ENCODE results near the gene MKNK1. TPM values are rescaled to one million over a fixed set of nuclear protein-coding genes. Genes with fewer than 3 reads are reported as not detected.

The MKNK1 gene
- polyA plus RNA-seq, 1 donor (not counting 4 experiments of a cell fraction or from before 2014, with no cell fraction given) = 55.7 TPM

DNA sequence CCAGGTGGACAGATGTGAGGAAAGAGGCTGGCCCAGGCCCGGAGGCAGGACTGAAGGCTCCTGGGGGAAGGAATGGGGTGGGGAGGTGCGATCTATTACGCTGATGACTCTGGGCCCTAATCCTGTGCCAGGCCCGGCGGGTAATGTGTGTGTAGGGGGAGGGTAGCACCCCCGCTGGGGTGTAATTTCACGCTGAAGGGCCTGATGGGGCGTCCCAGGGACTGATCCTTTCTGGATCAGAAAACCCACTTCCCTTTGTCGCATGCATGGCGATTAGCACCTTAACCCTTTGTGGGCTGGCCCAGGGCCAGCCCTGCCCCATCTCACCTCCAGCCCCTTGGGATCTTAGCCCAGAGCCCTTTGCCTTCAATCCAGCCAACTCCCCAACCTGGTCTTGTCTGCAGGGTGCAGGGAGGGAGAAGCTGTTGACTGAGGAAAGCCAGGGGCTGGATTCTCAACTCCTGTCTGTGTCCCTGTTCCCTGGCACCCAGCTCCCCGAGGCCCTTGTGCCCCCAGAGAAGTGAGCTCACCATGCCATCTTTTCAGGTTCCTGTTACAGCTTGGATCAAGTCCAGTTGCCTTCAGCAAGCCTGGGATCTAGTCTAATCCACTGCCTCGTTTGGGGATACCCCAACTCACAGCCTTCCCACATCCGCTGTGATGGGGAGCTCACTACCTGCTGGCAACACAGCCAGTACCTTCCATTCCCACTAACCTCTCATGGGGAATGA lies 78.7 kb downstream of the MKNK1 start:
- no peak overlapping the region for H2AFZ ChIP-seq (ENCODE audit: control insufficient read depth, low read length)
- H3K27me3 ChIP-seq (ENCODE audit: control insufficient read depth, extremely low read depth, insufficient read depth, low read length) = peaks cover 9% of the 10 kb centered on the region
- dilution Hi-C loops (cut with MboI; ENCODE audit: extremely low pct_ligation_motif_present, low sequenced_read_pairs) = no loop called here
- FAIRE-seq (no peak), DNase-seq (ENCODE audit: low read depth, low spot score) (no peak)
- no peaks in the 10 kb centered on the region for H4K20me1 ChIP-seq (ENCODE audit: control insufficient read depth, extremely low read depth, insufficient read depth, low read length)
- no peaks in the 10 kb centered on the region for H3K36me3 ChIP-seq (ENCODE audit: control insufficient read depth in 2 of 2, extremely low read depth in 1 of 2, insufficient read depth in 2 of 2, low read length in 2 of 2)
- no peak overlapping the region for H3K4me2 ChIP-seq (ENCODE audit: control insufficient read depth, extremely low read depth, insufficient read depth, low read depth, low read length)
- no peaks in the 10 kb centered on the region for H3K79me2 ChIP-seq (ENCODE audit: control insufficient read depth, insufficient read depth, low read length)
- H3K9me1 ChIP-seq (ENCODE audit: control insufficient read depth, extremely low read depth, insufficient read depth, low read length) = no peaks in the 10 kb centered on the region
- no peaks in the 10 kb centered on the region for H3K9me3 ChIP-seq (ENCODE audit: control insufficient read depth, low read depth, low read length)
- no peak overlapping the region for H3K4me3 ChIP-seq (ENCODE audit: control insufficient read depth in 2 of 3, extremely low read depth in 1 of 3, insufficient read depth in 2 of 3, low read depth in 1 of 3, low read length in 3 of 3)
- H3K27ac ChIP-seq (ENCODE audit: control insufficient read depth, insufficient read depth, low read length) = no peak overlapping the region
- TF ChIP-seq EZH2 (IDR thresholded peaks at IDR 0.05; ENCODE audit: low read length) = no peak
- TF ChIP-seq, protein P1, sequence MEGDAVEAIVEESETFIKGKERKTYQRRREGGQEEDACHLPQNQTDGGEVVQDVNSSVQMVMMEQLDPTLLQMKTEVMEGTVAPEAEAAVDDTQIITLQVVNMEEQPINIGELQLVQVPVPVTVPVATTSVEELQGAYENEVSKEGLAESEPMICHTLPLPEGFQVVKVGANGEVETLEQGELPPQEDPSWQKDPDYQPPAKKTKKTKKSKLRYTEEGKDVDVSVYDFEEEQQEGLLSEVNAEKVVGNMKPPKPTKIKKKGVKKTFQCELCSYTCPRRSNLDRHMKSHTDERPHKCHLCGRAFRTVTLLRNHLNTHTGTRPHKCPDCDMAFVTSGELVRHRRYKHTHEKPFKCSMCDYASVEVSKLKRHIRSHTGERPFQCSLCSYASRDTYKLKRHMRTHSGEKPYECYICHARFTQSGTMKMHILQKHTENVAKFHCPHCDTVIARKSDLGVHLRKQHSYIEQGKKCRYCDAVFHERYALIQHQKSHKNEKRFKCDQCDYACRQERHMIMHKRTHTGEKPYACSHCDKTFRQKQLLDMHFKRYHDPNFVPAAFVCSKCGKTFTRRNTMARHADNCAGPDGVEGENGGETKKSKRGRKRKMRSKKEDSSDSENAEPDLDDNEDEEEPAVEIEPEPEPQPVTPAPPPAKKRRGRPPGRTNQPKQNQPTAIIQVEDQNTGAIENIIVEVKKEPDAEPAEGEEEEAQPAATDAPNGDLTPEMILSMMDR (optimal IDR thresholded peaks at IDR 0.05 in 1 of 3, IDR thresholded peaks at IDR 0.05 in 1 of 3, conservative IDR thresholded peaks at IDR 0.05 in 1 of 3; ENCODE audit: extremely low read depth in 1 of 3, insufficient read depth in 2 of 3, low read length in 3 of 3) = no peak
- H3K4me1 ChIP-seq (ENCODE audit: control insufficient read depth, extremely low read depth, insufficient read depth, low read length) = peaks cover 37% of the 10 kb centered on the region
- no peak overlapping the region for H3K9ac ChIP-seq (ENCODE audit: control insufficient read depth, extremely low read depth, insufficient read depth, low read length)

DNA sequence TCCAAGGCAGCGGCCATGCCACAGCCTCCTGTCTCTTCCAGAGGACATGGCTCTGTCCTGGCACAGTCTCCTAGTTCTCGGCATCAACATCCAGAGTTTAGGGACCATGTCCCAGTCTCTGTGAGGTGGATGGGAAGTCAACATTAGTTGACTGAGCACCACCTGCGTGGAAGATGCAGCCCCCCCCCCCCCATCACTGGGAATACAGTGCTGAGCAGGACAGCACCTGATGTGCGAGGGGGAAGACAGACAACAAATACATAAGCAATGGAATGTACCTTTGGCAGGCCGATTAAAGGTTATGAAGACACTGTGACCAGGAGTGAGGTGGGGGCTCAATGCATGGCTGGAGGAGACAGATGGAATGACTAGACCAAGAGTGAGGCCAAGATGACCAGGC lies 79.2 kb downstream of the MKNK1 start:
- Histone ChIP-seq H3K9me3 (ENCODE audit: control insufficient read depth, low read depth, low read length) (no peaks in the 10 kb centered on the region), H2AFZ (ENCODE audit: control insufficient read depth, low read length) (no peak overlapping the region), H3K27me3 (ENCODE audit: control insufficient read depth, extremely low read depth, insufficient read depth, low read length) (peaks cover 9% of the 10 kb centered on the region), H3K4me1 (ENCODE audit: control insufficient read depth, extremely low read depth, insufficient read depth, low read length) (peaks cover 42% of the 10 kb centered on the region), H3K4me3 (ENCODE audit: control insufficient read depth in 2 of 3, extremely low read depth in 1 of 3, insufficient read depth in 2 of 3, low read depth in 1 of 3, low read length in 3 of 3) (no peak overlapping the region), H3K4me2 (ENCODE audit: control insufficient read depth, extremely low read depth, insufficient read depth, low read depth, low read length) (no peak overlapping the region), H4K20me1 (ENCODE audit: control insufficient read depth, extremely low read depth, insufficient read depth, low read length) (no peaks in the 10 kb centered on the region), H3K27ac (ENCODE audit: control insufficient read depth, insufficient read depth, low read length) (no peak overlapping the region), H3K79me2 (ENCODE audit: control insufficient read depth, insufficient read depth, low read length) (no peaks in the 10 kb centered on the region), H3K9me1 (ENCODE audit: control insufficient read depth, extremely low read depth, insufficient read depth, low read length) (no peaks in the 10 kb centered on the region), H3K9ac (ENCODE audit: control insufficient read depth, extremely low read depth, insufficient read depth, low read length) (no peak overlapping the region), H3K36me3 (ENCODE audit: control insufficient read depth in 2 of 2, extremely low read depth in 1 of 2, insufficient read depth in 2 of 2, low read length in 2 of 2) (no peaks in the 10 kb centered on the region)
- TF ChIP-seq, protein P1 (optimal IDR thresholded peaks at IDR 0.05 in 1 of 3, IDR thresholded peaks at IDR 0.05 in 1 of 3, conservative IDR thresholded peaks at IDR 0.05 in 1 of 3; ENCODE audit: extremely low read depth in 1 of 3, insufficient read depth in 2 of 3, low read length in 3 of 3) = no peak
- no peak for TF ChIP-seq EZH2 (IDR thresholded peaks at IDR 0.05; ENCODE audit: low read length)
- FAIRE-seq (no peak), DNase-seq (ENCODE audit: low read depth, low spot score) (no peak)
- dilution Hi-C loops (cut with MboI; ENCODE audit: extremely low pct_ligation_motif_present, low sequenced_read_pairs) = no loop called here
